Measurements from ENCODE around the gene SMCP. TPM values are rescaled to one million over a fixed set of nuclear protein-coding genes. Genes with fewer than 3 reads are reported as not detected.

SMCP gene
- polyA plus RNA-seq, 2 of the 4 experiments (the other 2 are of a cell fraction), result not detected

- TF ChIP-seq SREBF2 (IDR thresholded peaks at IDR 0.05), result no peak
Measured at GRCh38 chr1:152888126-152888525, 10.0 kb downstream of the SMCP start (continued).

- 42% methylated on average over 4 of the region's 4 CpGs for WGBS (ENCODE audit: missing lambda C conversion rate)
- TF ChIP-seq EP300 (IDR thresholded peaks at IDR 0.05) (no peak), CBX2 (IDR thresholded peaks at IDR 0.05; ENCODE audit: borderline replicate concordance, low read depth) (no peak), E2F6 (IDR thresholded peaks at IDR 0.05; ENCODE audit: borderline replicate concordance, low read depth) (no peak)
- DNase-seq (ENCODE audit: low read depth in 1 of 2, low spot score in 1 of 2) (no peak), FAIRE-seq (no peak), ATAC-seq (no peak)
- H3K9me3 ChIP-seq, result no peaks in the 10 kb centered on the region
- ChIA-PET CTCF (no interaction called here), POLR2A (no interaction called here)
- no peak overlapping the region for H3K4me2 ChIP-seq
- H3K4me3 ChIP-seq, result no peak overlapping the region
- H3K27ac ChIP-seq, result no peak overlapping the region
- H3K4me1 ChIP-seq, result no peaks in the 10 kb centered on the region
Measured at GRCh38 chr1:152899027-152899426, 20.9 kb downstream of the SMCP start.

- Histone ChIP-seq H3K9me3 (no peaks in the 10 kb centered on the region), H3K4me3 (no peak overlapping the region), H3K4me1 (no peaks in the 10 kb centered on the region), H3K4me2 (no peak overlapping the region), H3K27ac (no peak overlapping the region)
- ATAC-seq, result no peak
- DNase-seq (ENCODE audit: low read depth in 1 of 2, low spot score in 1 of 2), result no peak
- WGBS (ENCODE audit: missing lambda C conversion rate), result 0% methylated on average over 1 of the region's 2 CpGs
- TF ChIP-seq HEYL (CRISPR knock-in tag; IDR thresholded peaks at IDR 0.05) (no peak), HOXB5 (CRISPR knock-in tag; IDR thresholded peaks at IDR 0.05) (no peak), CEBPB (IDR thresholded peaks at IDR 0.05) (no peak), RAD21 (conservative IDR thresholded peaks at IDR 0.05 in 1 of 2, IDR thresholded peaks at IDR 0.05 in 1 of 2) (no peak)
- ChIA-PET POLR2A (no interaction called here), CTCF (no interaction called here)
- FAIRE-seq, result no peak
Measured at GRCh38 chr1:152899883-152900282, 21.8 kb downstream of the SMCP start.

- FAIRE-seq (no peak), ATAC-seq (no peak), DNase-seq (ENCODE audit: low read depth in 1 of 2, low spot score in 1 of 2) (no peak)
- CTCF ChIA-PET, result interaction anchor here (0.6 to 0.9 kb wide), 2 partner anchors 24 to 286 kb away, joined by 3 to 4 read pairs; no protein-coding TSS in a partner anchor
- 24% methylated on average over 5 of the region's 5 CpGs for WGBS (ENCODE audit: missing lambda C conversion rate)
- H3K27ac ChIP-seq, result no peak overlapping the region
- H3K4me3 ChIP-seq, result no peak overlapping the region
- no peak for TF ChIP-seq RCOR1 (IDR thresholded peaks at IDR 0.05; ENCODE audit: low read depth, low read length)
- no peak for TF ChIP-seq ZNF302 (CRISPR knock-in tag; IDR thresholded peaks at IDR 0.05)
- TF ChIP-seq MAZ (IDR thresholded peaks at IDR 0.05; ENCODE audit: borderline replicate concordance, low read depth, low read length), result no peak
- TF ChIP-seq HOXB13 (CRISPR knock-in tag; IDR thresholded peaks at IDR 0.05; ENCODE audit: low read depth), result no peak
- no peak for TF ChIP-seq HEYL (CRISPR knock-in tag; IDR thresholded peaks at IDR 0.05)
- TF ChIP-seq TFCP2L1 (CRISPR knock-in tag; IDR thresholded peaks at IDR 0.05), result no peak
- no peak for TF ChIP-seq EP300 (IDR thresholded peaks at IDR 0.05)
- TF ChIP-seq REST (IDR thresholded peaks at IDR 0.05), result no peak
- TF ChIP-seq MAX (IDR thresholded peaks at IDR 0.05), result no peak
- TF ChIP-seq ZC3H11A (IDR thresholded peaks at IDR 0.05), result no peak
- TF ChIP-seq E2F6 (IDR thresholded peaks at IDR 0.05; ENCODE audit: borderline replicate concordance, low read depth), result no peak
- no peak for TF ChIP-seq NR3C1 (IDR thresholded peaks at IDR 0.05)
- no peak for TF ChIP-seq RAD21 (conservative IDR thresholded peaks at IDR 0.05 in 1 of 2, IDR thresholded peaks at IDR 0.05 in 1 of 2)
- no peak overlapping the region for H3K4me2 ChIP-seq
- no peaks in the 10 kb centered on the region for H3K4me1 ChIP-seq
- H3K9me3 ChIP-seq, result no peaks in the 10 kb centered on the region
- POLR2A ChIA-PET, result no interaction called here
Measured at GRCh38 chr1:152901631-152902030, 23.5 kb downstream of the SMCP start.

All from A549 (cell line).